Colonic mucosa (tissue), 4 donors: ENCODE measurements around the gene RELCH. TPM values are rescaled to one million over a fixed set of nuclear protein-coding genes. Genes with fewer than 3 reads are reported as not detected.

ENCODE experiments used
- DNase-seq: peaks from one replicate; pipeline ENCODE4 v3.0.0-alpha.2; 2020
- H3K27ac ChIP-seq: fragments of 200-600 bp; one replicate; pipeline ENCODE4 v1.8.0; 2021
- H3K27me3 ChIP-seq: fragments of 200-600 bp; one replicate; pipeline ENCODE4 v1.8.0; 2021
- H3K36me3 ChIP-seq: fragments of 200-600 bp; one replicate; pipeline ENCODE4 v1.8.0; 2021
- H3K4me1 ChIP-seq: fragments of 200-600 bp; one replicate; pipeline ENCODE4 v1.8.0; 2021; ENCODE audit warnings: mild to moderate bottlenecking
- H3K4me3 ChIP-seq: fragments of 200-600 bp; one replicate; pipeline ENCODE4 v1.8.0; 2021
- H3K9ac ChIP-seq, 2 donors: one replicate each; pipeline ENCODE4 v1.7.0; 2013; ENCODE audit warnings: control low read depth in 2 of 2, low read depth in 2 of 2, low read length in 2 of 2
- H3K9me3 ChIP-seq: fragments of 200-600 bp; one replicate; pipeline ENCODE4 v1.8.0; 2021
- CTCF ChIP-seq: fragments of 200-600 bp; IDR thresholded peaks from one replicate; pipeline ENCODE4 v1.8.0; 2022; ENCODE audit warnings: antibody characterized with exemption, mild to moderate bottlenecking
- intact Hi-C: fragments of 100-400 bp; cut with DNase I; formaldehyde crosslinking; loops from one replicate; pipeline ENCODE4 v1.14.1; 2022
- total RNA-seq, 2 donors: library from RNA; stranded (reverse); fragmentation: NEBNext Ultra II Directional in 1 of 2; extraction: Animal tissue kit (Norgen Biotek cat#: 25700) in 1 of 2; gene quantifications; one replicate each; pipeline ENCODE4 v1.2.1, GENCODE V29; 2021
- donor health status: healthy.
- donor health status: DM: no; HTN: no; CAD: no.
- donor health status: DM: no; HTN: no; CAD: no.

RELCH gene
- total RNA-seq, 2 donors from 2014 or later: 38.9 to 56.9 TPM

DNA sequence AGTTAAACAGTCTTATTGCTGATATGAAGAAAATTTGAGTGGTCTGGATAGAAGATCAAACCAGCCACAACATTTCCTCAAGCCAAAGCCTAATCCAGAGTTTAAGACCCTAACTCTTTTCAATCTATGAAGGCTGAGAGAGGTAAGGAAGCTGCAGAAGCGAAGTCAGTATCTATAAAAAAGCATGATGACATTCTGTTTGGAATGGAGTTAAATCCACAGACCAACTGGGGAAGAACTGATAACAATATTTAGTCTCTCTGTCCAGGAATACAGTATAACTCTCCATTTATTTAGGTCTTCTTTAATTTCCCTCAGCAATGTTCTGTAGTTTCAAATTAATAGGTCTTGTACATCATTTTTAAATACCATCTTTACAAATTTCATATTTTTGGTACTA, 16.2 kb upstream of the RELCH start:
- intact Hi-C loops: no loop called here
- DNase-seq: no peak
- TF ChIP-seq CTCF: no peak
- Histone ChIP-seq H3K4me1 (no peaks in the 10 kb centered on the region), H3K36me3 (no peaks in the 10 kb centered on the region), H3K4me3 (no peak overlapping the region), H3K27ac (no peak overlapping the region), H3K27me3 (no peaks in the 10 kb centered on the region), H3K9ac (no peak overlapping the region), H3K9me3 (no peaks in the 10 kb centered on the region)

GRCh38 chr18:62172298-62172697, 14.8 kb upstream of the RELCH start:
- Histone ChIP-seq H3K4me1 (no peaks in the 10 kb centered on the region), H3K4me3 (no peak overlapping the region), H3K36me3 (no peaks in the 10 kb centered on the region), H3K9ac (no peak overlapping the region), H3K27me3 (no peaks in the 10 kb centered on the region), H3K27ac (no peak overlapping the region), H3K9me3 (no peaks in the 10 kb centered on the region)
- no peak for TF ChIP-seq CTCF
- DNase-seq: no peak
- intact Hi-C loops: no loop called here

DNA sequence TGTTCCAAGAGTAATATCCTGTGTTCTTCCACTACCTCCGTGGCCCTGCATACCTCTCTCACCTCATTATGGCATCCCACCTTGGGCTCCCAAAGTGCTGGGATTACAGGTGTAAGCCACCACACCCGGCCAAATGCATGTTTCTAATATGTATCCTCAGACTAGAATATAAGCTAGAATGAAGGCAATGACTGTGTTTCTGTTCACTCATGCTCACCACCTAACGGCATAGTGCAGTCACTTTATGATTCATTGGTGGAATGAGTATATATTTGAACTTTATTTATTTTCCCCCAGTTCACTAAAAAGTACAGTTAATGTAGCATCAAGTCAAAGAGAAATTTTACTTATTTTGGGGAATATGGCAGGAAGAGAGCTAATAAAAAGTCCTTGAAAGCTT, 11.5 kb upstream of the RELCH start:
- H3K4me1 ChIP-seq: no peaks in the 10 kb centered on the region
- intact Hi-C loops: no loop called here
- no peak for TF ChIP-seq CTCF
- no peaks in the 10 kb centered on the region for H3K9me3 ChIP-seq
- no peak overlapping the region for H3K4me3 ChIP-seq
- H3K27ac ChIP-seq: no peak overlapping the region
- no peaks in the 10 kb centered on the region for H3K27me3 ChIP-seq
- DNase-seq: no peak
- no peaks in the 10 kb centered on the region for H3K36me3 ChIP-seq
- H3K9ac ChIP-seq: no peak overlapping the region

DNA sequence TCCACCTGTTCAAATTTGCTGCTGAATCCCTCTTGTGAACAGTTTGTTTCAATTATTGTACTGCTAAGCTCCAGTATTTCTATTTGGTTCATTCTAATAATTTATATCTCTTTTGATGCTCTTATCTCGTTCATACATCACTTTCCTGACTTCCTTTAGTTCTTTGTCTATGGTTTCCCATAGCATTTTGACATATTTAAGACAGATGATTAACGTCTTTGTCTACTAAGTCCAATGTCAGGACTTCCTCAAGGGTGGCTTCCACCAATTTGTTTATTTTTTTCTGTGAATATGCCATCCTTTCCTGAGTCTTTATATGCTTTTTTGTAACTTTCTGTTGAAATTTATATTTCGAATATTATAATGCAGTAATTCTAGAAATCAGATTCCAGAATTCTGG, 9.8 kb upstream of the RELCH start:
- H3K4me3 ChIP-seq: no peak overlapping the region
- H3K4me1 ChIP-seq: no peaks in the 10 kb centered on the region
- no peak for TF ChIP-seq CTCF
- no peaks in the 10 kb centered on the region for H3K36me3 ChIP-seq
- no peak overlapping the region for H3K27ac ChIP-seq
- no peaks in the 10 kb centered on the region for H3K27me3 ChIP-seq
- H3K9ac ChIP-seq: no peak overlapping the region
- intact Hi-C loops: no loop called here
- DNase-seq: no peak
- H3K9me3 ChIP-seq: no peaks in the 10 kb centered on the region

GRCh38 chr18:62179213-62179612, 7.8 kb upstream of the RELCH start:
- H3K27ac ChIP-seq: no peak overlapping the region
- DNase-seq: no peak
- H3K36me3 ChIP-seq: no peaks in the 10 kb centered on the region
- H3K27me3 ChIP-seq: no peaks in the 10 kb centered on the region
- intact Hi-C loops: no loop called here
- H3K9me3 ChIP-seq: no peaks in the 10 kb centered on the region
- no peak overlapping the region for H3K4me3 ChIP-seq
- H3K4me1 ChIP-seq: no peaks in the 10 kb centered on the region
- no peak overlapping the region for H3K9ac ChIP-seq
- TF ChIP-seq CTCF: no peak

GRCh38 chr18:62182220-62182619, 4.8 kb upstream of the RELCH start:
- Histone ChIP-seq H3K36me3 (no peaks in the 10 kb centered on the region), H3K4me1 (no peaks in the 10 kb centered on the region), H3K27ac (no peak overlapping the region), H3K27me3 (no peaks in the 10 kb centered on the region), H3K9me3 (no peaks in the 10 kb centered on the region), H3K9ac (no peak overlapping the region), H3K4me3 (no peak overlapping the region)
- no peak for TF ChIP-seq CTCF
- DNase-seq: no peak
- intact Hi-C loops: no loop called here
